NCI-H226 (cell line): ENCODE results near the gene SLC23A2.

Source experiments
- DNase-seq: peaks from one replicate; pipeline ENCODE4 v3.0.0-alpha.2; 2015

SLC23A2 gene

GRCh38 chr20:4962241-4962855 lies 39.0 kb downstream of the SLC23A2 start:
- DNase-seq: peak; percentile 31

- peak; percentile 84 for DNase-seq
These were observed 39.6 kb downstream of the SLC23A2 start for GRCh38 chr20:4961746-4962145.

DNA sequence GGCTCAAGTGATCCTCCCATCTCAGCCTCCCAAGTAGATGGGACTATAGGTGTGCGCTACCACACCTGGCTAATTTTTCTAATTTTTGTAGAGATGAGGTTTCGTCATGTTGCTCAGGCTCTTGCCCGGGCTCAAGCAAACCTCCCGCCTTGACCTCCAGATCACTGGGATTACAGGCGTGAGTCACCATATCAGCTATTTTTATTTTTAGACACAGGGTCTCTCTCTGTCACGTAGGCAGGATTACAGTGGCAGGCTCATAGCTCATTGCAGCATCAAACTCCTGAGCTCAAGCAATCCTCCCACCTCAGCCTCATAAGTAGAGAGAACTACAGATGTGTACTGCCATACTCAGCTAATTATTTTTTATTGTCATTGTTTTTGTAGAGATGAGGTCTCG lies 41.7 kb downstream of the SLC23A2 start:
- no peak for DNase-seq

GRCh38 chr20:4957939-4958362 lies 43.4 kb downstream of the SLC23A2 start:
- no peak for DNase-seq

- DNase-seq: no peak
These were observed 44.1 kb downstream of the SLC23A2 start for GRCh38 chr20:4957187-4957586.

DNA sequence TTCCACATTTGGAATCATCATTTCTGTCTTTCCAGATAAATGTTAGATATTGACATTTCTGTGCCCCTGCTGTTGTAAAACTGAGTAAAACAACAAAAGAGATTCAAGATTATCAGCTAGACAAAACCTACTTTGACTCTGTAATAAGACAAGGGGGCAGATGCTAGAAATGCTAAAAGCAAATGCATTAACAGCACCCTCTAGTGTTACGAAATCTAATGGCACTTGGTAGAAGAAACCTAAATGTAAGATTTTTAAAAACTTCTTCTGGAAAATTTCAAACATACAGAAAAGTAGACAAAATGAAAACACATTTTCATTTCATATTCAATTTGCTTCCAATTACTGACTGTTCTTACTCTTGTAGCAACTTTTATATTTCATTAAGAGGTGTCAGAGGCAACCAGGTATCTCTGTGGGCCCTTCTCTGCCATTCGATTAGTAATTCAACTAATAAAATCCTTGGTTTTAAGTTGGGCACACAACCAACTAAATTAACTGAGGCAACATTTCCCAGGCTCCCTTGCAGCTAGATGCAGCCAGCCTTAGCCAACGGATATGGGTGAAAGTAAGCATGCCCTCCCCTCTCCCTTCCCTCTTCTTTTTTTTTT lies 45.0 kb downstream of the SLC23A2 start:
- peak; percentile 19 for DNase-seq

GRCh38 chr20:4953881-4954280 lies 47.4 kb downstream of the SLC23A2 start:
- DNase-seq: no peak

GRCh38 chr20:4952229-4952628 lies 49.1 kb downstream of the SLC23A2 start:
- no peak for DNase-seq

- peak; percentile 29 for DNase-seq
These were observed 50.0 kb downstream of the SLC23A2 start for GRCh38 chr20:4951299-4951698.

DNA sequence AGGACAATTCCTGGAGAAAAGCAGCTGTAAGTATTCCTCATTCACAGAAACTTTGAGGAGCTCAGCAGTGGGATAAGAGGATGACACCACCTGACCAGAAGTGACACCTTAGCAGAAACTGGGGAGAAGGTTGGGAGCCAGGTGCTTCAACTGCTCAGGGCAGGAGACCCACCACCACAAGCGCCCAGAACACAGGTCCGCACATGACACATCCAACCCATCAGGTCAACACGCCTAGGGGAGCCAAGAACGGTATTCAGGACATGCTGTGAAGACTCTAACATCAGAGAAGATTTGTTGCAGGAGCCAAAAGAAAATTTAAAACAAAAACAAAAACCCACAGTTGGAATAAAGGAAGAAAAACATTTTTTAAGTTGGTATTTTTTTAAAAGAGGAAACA lies 50.5 kb downstream of the SLC23A2 start:
- no peak for DNase-seq

- no peak for DNase-seq
These were observed 50.9 kb downstream of the SLC23A2 start for GRCh38 chr20:4950437-4950836.

GRCh38 chr20:4949833-4950178 lies 51.5 kb downstream of the SLC23A2 start:
- no peak for DNase-seq

GRCh38 chr20:4947817-4948559 lies 53.3 kb downstream of the SLC23A2 start:
- DNase-seq: no peak

DNA sequence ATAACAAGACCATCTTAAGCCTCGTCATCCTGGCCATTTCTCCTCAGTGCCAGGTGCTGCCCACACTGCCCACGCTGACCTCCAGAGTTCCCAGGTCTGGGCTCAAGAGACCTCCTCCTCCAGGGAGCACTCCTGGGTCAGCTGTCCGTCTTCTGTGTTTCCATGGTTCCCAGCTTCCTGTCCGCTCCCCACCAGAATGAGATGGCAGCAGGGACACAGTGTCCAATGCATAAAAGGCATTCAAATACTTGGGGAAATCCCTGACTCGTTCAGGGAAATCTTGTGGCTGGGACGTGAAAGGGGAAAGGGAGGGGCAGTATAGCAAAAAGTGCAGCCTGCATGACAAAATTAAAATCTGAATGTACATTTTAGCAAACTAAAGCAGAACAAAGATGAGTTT lies 54.3 kb downstream of the SLC23A2 start:
- DNase-seq: no peak

GRCh38 chr20:4946585-4946984 lies 54.7 kb downstream of the SLC23A2 start:
- DNase-seq: no peak

DNA sequence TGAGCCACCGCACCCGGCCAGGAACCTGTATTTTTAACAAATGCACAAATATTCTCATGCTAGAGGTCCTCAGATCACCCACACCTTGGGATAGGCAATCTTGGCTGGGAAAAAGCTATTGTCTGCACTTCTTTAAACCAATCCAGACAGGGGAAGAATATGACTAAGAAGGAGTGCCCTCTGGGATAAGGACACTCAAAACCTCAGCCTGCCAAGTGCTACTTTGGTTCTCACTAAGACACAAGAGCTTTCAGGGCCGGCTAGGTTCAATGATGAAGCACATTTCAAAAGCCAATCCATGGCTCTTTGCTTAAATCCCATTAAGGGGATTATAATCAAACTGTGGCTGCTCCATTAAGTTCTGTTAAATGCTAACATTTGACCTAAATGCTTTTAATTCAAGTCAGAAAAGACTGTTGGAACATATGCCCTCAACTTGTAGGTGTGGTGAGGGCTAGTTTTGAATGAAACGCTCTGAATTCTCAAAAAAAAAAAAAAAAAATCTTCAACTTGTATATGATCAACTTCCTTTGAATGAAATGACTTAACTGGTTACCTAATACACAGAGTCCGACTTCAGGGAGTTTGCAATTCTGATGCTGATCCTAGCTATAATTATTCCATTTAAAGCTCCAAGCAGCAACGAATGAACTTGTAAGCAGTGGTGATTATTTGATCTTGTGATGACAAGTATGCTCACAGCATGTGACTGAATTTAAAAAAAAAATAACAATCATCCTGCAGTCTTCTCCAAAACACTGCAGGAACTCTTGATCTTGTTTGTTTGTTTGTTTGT lies 56.6 kb downstream of the SLC23A2 start:
- no peak for DNase-seq

DNA sequence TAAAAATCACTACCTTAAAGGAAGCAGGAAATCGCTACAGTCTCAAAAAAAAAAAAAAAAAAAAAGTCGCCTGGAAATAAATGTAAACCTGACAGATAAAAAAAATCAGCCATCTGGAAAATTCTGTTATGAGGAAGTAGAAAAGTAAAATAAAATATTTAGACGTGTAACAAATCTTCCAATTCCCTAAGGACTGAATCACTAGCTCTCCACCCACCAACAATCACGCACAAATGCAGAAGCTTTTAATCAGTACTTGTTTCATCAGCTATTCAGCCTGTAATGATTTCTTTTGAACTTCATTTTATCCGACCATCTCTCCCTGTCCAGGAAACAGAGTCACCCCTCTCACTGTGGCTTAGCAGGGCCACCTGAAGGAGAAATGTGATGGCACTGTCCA lies 59.0 kb downstream of the SLC23A2 start:
- no peak for DNase-seq

- DNase-seq: no peak
These were observed 63.6 kb downstream of the SLC23A2 start for GRCh38 chr20:4937407-4938319.

DNA sequence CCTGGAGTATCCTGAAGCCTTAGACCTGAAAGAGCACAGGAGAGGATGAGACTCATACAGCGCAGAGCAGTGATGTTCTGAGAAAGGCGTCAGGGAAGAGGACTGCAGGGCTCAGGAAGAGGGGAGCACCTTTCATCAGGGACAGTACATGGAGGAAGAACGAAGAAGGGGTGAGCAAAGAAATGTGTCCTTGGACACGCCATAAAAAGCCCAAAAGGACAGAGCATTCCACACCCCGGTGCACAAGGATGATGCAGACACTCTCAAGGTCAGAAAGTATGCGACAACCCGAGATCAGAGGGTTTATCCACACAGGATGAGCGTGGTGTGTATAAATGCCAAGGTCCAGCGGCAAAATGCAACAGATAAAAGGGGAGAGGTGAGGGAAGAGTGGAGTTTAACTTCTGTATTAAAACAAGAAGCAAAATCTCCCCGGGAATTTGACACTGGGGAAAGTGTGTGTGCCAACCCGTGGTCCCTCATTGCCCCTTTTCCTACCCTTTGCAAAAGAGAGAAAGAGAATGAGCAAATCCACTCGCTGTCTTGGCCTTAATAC lies 64.4 kb downstream of the SLC23A2 start:
- DNase-seq: no peak

DNA sequence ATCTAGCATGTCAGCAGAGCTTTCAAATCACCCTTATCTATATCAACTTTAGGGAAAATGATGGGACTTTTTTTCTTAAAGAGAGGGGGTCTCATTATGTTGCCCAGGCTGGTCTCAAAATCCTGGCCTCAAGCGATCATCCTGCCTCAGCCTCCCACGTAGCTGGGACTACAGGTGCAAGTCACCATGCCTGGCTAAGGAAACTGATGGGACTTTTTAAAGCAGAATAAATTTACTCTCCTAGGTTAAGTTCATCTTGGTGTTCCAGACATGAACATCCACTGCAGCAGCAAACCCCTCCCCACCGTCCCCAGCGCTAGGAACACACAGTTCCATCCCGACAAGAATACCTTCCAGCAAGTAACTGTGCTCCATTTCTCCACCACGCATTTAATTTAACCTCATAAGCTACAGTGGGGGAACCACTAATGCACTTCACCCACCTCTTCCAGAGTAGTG lies 64.9 kb downstream of the SLC23A2 start:
- DNase-seq: no peak

GRCh38 chr20:4932061-4932460 lies 69.2 kb downstream of the SLC23A2 start:
- DNase-seq: no peak
